Measurements from ENCODE around the gene GALM.

Gene GALM

GRCh38 chr2:38626326-38627035 is 39.4 kb upstream of the GALM start:
- TF ChIP-seq CTCF (conservative IDR thresholded peaks at IDR 0.05; ENCODE audit: low read length), result no peak
- DNase-seq (ENCODE audit: low read depth), result no peak
- H3K4me3 ChIP-seq (ENCODE audit: low read length), result no peak overlapping the region

GRCh38 chr2:38627391-38627790 is 38.5 kb upstream of the GALM start:
- DNase-seq (ENCODE audit: low read depth), result no peak
- no peak for TF ChIP-seq CTCF (conservative IDR thresholded peaks at IDR 0.05; ENCODE audit: low read length)
- H3K4me3 ChIP-seq (ENCODE audit: low read length), result no peak overlapping the region

- TF ChIP-seq CTCF (conservative IDR thresholded peaks at IDR 0.05; ENCODE audit: low read length), result no peak
- DNase-seq (ENCODE audit: low read depth), result no peak
- H3K4me3 ChIP-seq (ENCODE audit: low read length), result no peak overlapping the region
Observed at GRCh38 chr2:38629684-38630083, 36.2 kb upstream of the GALM start.

GRCh38 chr2:38631976-38632375 is 33.9 kb upstream of the GALM start:
- TF ChIP-seq CTCF (conservative IDR thresholded peaks at IDR 0.05; ENCODE audit: low read length), result no peak
- no peak for DNase-seq (ENCODE audit: low read depth)
- H3K4me3 ChIP-seq (ENCODE audit: low read length), result no peak overlapping the region

- DNase-seq (ENCODE audit: low read depth), result no peak
- no peak for TF ChIP-seq CTCF (conservative IDR thresholded peaks at IDR 0.05; ENCODE audit: low read length)
- H3K4me3 ChIP-seq (ENCODE audit: low read length), result no peak overlapping the region
Observed at GRCh38 chr2:38632980-38633379, 32.9 kb upstream of the GALM start.

- no peak overlapping the region for H3K4me3 ChIP-seq (ENCODE audit: low read length)
- no peak for DNase-seq (ENCODE audit: low read depth)
- no peak for TF ChIP-seq CTCF (conservative IDR thresholded peaks at IDR 0.05; ENCODE audit: low read length)
Observed at GRCh38 chr2:38633895-38634294, 32.0 kb upstream of the GALM start.

GRCh38 chr2:38634684-38635083 is 31.2 kb upstream of the GALM start:
- DNase-seq (ENCODE audit: low read depth), result no peak
- no peak overlapping the region for H3K4me3 ChIP-seq (ENCODE audit: low read length)
- TF ChIP-seq CTCF (conservative IDR thresholded peaks at IDR 0.05; ENCODE audit: low read length), result no peak

Measured in AG10803 (cell line).